HG02885 (cell line): ENCODE measurements around the gene DCUN1D3.
A peak's percentile ranks its signal among the peaks of the same experiment; 100 is the strongest.
"Not testable (repeated sequence)": the region's sequence is repeated elsewhere in the genome, so short reads cannot be mapped to it uniquely, and the experiment has no call there.

ENCODE experiments used
- ATAC-seq: cut with Tn5 transposase; IDR thresholded peaks from one replicate; pipeline ENCODE4 v1.9.1; 2021; ENCODE audit warnings: mild to moderate bottlenecking; ENCODE audit not compliant: unreplicated experiment, poor library complexity

Gene DCUN1D3

DNA sequence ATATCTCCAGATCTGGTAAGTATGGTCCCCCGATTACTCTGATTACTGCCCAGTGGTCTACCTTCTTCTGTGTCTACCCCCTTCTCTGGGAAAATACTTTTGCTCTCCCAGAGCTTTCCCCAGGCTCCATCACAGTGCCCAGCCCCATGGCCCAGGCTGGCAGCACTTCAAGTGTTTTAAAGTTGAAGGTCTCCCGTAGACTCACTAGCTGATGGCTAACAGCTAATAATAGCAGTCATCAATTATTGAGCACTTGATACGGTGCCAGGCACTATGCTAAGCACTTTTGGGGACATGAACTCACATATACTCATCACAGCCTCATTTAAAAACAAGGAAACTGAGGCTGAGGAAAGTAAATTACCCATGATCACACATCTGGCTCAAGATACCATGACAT, 33.4 kb downstream of the DCUN1D3 start:
- no peak for ATAC-seq

DNA sequence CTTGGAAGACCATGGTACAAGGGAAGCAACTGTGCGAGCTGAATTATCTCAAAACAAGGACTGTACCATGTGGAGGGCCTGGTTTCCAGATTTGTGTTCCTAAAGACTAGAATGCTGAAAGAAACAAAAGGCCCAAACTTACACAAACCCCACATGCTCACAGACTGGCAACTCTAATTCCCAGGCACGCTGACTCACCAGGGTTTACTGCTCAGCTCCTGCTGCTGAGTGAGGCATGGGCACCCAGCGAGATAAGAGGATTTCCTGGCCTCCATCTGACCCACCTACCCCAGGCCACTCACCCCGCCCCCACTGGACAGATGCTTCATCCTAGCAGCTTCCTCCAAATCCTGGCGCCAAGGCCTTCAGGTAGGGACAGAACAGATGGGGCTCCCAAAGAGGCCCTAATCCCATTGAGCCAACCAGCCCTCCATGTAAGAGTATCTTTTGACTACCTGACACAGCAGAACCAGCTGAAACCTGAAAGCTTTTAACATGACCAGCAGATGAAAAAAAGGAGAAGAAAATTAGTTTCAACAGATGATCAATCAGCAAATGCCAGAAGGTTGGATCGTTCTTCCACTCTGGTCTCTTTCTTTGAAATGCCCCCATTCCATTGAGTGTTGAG, 33.9 kb downstream of the DCUN1D3 start:
- peak; percentile 9 for ATAC-seq

DNA sequence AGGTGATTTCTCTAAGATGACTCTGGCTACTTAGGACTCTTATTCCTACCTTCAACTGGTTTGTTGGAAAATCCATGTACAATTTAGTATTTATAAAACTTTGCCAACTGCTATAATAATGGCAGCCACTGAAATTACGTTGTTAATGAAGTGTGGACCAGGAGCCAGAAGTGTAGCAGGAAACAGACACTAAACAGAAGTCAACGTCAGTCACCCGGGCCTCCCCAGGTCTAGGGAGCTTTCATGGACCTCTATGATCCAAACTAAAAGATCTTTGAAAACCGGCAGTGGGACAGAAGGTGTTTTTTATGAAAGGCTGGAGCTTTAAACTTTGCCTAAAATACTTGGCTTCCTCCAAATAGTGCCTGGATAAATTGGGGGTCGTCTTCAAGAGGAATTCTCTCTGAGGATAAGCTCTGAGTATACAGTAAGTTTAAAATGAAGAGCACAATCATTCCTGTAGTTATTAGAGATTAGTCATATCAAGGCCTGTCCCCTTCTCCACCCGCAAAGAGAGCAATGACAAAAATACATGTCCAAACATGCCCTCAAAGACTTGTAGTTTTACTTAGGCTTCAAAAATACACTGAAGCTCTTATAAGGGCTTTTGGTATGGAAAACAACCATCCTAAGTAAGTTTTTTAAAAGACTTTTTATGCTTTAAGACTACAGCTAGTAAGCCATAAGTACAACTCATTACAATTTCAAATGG, 34.6 kb downstream of the DCUN1D3 start:
- peak; percentile 52 for ATAC-seq

DNA sequence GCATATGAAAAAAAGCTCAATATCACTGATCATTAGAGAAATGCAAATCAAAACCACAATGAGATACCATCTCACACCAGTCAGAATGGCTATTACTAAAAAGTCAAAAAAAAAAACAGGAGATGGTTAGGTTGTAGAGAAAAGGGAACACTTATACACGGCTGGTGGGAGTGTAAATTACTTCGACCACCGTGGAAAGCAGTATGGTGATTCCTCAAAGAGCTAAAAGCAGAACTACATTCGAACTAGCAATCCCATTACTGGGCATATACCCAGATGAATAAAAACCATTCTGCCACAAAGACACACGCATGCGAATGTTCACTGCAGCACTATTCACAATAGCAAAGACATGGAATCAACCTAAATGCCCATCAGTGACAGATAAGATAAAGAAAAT, 35.8 kb downstream of the DCUN1D3 start:
- not testable (repeated sequence) for ATAC-seq

DNA sequence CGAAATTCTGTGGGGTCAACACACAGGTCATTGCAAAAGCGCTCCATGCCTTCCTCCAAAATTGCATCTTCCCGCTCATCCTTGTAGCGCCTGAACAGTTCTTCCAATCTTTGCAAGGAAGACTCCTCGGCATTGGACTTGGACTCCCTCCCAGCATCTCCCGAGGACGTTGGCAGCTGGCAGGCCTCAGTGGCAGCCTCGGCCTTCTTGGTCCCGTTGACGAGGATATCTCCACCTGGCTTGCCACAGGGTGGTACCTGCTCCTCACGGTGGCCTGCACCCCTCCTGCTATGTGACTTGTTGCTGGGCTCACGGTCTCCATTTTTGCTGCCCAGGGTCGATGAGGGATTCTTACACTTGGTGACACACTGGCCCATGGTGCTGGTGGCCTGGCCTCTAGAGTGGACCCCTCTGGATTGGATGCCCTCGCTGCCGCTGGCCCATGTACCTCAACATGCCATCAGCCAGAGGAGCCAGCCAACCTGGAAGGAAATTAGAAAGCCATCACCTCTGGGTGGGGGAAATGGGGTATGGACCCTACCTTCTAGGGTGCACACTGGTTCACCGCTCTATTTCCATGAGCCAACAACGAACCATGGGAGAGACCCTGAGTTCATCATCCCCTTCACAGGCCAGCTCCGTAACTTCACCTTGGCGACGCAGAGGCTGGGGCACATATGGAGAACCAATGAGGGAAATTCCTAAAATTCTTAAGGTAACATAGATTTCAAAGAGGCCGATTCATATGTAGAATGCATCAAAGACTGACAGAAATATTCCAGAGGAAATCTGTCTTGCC, 37.8 kb downstream of the DCUN1D3 start:
- ATAC-seq: no peak

DNA sequence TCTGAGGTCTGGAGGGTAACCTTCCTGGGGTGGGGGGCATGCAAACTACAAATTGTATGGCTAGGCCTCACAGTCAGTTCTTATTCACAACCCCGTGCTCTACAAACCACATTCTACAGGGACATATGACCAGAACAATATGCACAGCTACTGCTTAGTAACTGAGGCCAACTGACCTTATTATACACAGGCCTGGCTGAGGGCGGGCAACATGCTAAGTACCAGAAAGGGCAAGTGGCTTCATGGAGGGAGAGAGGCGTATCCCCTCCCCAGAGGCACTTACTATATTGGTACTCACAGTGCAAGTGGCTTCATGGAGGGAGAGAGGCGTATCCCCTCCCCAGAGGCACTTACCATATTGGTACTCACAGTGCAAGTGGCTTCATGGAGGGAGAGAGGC, 39.2 kb downstream of the DCUN1D3 start:
- ATAC-seq: not testable (repeated sequence)

DNA sequence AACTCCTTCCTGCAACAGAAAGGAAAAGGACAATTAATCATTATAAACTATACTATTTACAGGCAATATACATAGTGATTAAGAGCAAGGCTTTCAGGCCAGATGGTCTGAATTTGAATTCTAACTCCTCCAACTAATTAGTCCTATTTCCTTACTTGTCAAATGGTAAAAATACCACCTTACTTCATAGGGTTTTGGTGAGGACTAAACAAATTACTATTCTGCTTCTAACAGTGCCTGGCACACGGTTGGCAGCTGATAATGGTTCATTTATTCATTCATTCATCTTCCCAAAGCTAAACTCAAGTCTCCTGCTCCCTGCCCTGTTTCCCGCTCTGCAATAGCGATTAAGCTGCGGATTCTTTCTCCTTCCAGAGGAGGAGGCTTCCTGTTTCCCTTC, 39.8 kb downstream of the DCUN1D3 start:
- ATAC-seq: no peak

DNA sequence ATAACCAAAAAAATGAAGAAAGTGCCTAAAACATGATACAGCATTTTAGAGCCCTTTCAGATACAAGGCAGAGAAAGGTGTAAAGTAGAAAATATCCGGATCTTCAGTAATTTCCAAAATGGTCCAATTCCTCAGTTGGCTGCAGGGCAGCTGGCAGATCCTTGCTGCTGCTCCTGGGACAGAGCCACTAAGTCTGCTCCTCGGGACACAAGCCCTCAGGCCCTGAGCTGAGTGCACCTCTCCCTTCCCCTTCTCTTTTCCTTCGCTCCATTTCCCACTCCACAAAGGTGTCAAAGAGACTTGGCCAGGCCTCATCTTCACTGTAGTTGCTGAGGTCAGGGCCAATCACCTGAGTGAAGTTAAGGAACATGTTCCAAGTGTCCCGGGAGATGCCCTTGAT, 40.5 kb downstream of the DCUN1D3 start:
- ATAC-seq: no peak

DNA sequence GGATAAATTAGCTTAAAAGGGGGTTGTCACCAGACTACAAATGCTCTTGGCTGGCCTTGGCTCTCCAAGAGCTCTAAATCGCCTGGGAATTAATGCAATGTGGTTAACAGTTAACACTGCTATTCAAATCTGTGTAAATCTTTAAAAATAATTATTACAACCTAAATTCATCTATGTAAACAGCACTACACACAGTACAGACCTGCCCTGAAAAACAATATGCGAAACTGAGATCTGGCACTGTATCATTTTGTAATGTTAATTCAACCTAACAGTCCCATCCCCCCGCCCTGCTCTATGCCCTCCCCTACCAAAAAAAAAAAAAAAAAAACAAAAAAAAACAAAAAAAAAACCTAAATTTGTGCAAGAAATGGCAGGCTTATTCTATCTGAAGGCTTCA, 40.9 kb downstream of the DCUN1D3 start:
- no peak for ATAC-seq

DNA sequence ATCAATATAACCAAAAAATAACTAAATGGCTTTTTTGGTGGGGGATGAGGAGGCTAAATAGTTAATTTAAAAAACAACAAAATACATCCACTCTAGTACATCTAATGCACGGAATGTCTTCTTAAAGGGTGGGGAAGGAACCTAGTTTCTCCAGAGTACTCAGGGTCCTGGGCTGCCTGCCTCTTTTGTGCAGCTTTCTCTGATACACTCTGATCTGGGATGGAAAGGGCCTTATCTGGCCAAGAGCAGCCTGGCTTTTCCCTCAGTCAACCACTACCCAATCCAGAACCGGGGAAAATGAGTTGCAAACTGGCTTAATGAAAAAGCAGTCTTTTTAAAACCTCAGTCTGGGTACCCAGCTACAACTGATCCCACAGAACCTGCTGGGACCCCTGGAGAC, 42.9 kb downstream of the DCUN1D3 start:
- no peak for ATAC-seq

DNA sequence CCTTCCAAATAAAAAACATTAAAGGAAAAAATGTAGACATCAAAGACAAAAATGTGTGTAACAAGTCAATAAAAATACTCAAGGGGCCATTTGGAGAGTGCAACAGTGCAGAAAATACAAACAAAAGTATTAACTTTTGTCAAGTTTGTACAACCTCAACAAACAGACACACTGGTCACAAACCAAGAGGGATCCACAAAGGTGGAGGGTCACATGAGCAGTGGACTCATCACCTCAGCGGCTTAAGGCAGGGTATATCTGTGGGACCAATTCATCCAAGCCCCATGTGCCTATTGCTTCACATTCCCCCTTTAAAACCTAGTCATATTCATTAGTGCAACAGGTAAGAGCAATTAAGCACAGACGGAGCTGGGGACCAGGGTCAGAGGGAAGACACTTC, 45.2 kb downstream of the DCUN1D3 start:
- ATAC-seq: no peak

DNA sequence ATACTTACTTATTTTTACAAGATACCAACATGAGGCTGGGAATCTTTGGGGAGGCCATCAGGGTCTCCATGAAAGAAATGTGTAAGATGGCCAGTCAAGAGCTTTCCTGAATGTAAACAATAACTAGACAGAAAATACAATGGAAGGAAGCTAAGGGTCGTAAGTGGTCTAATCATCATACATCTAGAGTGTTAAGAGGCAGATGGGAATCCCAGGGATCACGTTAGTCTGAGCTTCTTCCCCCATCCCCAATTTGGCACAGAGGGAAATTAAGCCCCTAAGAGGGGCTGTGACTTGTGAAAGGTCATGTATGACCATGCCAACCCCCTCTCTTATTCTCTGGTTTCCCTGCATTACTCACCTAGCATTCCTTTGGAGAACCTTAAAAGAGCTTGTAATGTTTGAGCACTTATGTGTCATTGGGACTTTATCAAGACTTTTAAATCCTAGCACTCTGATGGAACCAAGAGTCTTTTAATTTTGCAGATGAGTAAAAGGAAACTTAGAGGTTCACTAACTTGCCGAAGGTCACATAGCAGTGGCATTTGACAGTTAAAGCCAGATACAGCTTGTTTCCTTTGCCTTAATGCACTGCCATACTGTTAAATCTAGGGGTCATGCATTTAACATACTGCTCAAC, 46.1 kb downstream of the DCUN1D3 start:
- ATAC-seq: no peak

DNA sequence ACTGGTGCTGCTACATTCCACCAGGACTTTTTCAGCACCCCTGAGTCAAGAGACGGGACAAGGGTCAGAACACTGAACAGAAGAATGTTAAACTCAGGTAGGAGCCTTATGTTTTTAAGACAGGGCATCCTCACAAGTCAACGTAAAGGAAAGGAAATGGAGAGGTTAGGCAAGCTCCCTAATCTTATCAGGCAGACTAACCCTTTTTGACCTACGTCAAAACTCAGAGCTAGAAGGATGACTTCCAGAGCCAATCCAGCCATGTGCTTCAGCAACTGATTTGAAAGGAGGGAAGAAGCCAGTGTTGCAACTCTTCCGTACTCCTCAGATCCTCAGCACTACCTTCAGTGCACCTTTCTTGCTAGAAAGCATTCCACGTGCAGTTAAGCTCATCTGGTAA, 47.0 kb downstream of the DCUN1D3 start:
- ATAC-seq: no peak

DNA sequence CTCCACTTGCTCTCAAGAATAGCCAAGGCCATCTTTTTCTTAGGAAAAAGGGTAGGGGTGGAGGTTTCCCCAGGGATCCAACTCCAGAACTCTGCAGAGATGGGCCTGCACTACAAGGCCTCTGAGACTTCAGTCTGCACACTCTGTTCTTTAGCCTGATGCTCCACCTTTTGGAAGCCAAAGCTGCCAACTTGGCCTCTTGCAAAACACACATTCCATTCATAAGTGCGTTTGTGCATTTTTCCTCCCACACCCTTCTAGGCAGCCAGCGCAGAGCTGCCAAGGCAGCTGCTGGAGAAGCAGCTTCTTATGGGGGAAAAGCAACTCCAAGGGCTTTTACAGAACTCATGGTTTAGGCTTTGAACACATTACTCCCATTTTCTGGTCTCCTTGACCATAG, 48.6 kb downstream of the DCUN1D3 start:
- no peak for ATAC-seq

DNA sequence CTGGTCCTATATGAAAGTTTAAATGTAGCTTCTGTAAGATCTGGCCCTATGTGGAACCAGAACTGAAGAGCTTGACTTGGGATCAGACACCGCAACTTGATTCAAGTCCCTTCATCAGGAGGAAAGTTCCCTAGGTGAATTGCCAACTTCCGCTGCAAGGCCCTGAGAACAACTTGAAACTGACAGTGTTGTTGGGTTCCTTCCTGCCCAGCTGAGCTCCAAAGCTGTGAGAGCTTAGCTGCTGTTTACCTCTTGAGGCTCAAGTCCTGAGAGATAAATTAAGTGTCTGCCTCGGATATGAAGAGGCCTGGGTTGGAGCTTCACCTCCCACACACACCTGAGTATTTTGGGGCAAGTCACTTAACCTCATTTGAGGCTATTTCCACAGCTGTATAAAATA, 49.2 kb downstream of the DCUN1D3 start:
- ATAC-seq: no peak

DNA sequence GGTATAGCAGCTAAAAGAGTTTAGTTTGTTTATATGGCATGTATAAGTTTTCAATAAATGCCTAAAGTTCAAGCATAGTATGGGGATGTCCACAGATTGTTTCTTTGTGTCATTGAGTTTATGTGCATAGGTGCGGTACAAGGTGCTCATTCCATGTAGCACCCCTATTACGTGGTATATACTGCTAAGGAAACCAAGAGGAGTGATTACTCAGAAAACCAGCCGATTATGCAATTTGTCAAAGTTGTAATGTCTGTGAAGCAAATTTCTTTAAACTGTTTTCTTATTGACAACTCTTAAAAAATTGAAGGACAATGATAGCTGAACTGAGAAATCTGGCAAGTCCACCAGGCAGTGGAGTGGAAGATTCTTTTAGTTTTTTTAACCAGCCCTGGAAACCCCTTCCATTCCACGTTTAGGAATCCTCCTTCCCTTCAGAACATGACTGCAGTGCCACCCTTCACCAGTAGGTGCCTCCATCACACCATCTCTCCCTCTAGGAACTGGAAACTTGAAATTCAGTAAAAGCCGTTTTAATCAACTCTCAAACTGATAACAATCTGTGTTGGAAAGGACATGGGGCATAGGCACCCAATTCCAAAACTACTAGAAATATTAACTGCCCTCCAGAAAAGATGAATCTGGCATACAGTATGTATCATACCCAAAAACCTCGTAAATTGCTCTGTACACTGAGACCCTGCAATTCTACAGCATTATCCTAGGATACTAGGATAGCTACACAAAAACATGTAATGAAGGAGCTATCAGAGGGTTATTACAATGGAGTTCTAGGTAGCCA, 50.4 kb downstream of the DCUN1D3 start:
- no peak for ATAC-seq

DNA sequence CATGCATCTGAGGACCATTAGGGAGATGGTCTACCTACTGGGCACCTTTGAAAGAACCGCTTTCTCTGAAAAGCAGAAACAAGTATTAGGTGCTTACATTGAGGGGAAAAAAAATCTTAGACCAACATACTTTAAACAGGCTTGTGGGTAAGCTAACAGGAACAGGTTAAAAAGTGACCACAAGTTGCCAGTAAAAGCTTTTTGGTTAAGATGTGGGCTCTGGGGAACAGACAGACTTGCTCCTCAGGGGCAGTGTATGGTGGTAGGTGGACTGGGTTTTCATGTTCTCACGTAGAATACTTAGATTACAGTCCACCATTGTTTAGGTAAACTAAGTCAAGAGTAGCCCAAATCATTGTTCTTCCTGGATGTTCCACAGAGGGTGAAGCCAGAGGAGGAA, 52.6 kb downstream of the DCUN1D3 start:
- ATAC-seq: no peak

DNA sequence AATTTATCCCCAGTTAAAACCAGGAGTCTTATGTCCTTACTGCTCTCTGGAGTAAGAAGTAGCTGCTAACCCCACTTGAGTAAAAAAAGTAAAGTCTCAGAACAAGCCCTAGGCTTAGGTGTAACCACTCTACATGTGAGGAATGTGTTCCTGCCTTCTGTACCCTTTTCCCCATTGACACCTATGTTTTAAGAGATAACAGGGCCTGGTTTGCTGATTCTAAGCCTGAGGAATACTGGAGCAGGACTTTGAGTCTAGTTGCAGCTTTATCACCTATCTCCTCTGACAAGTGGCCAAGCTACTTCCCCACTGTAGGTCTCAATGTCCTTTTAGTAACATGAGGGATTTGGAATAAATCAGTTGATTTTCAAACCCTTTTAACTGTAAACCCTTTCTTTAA, 53.6 kb downstream of the DCUN1D3 start:
- no peak for ATAC-seq

DNA sequence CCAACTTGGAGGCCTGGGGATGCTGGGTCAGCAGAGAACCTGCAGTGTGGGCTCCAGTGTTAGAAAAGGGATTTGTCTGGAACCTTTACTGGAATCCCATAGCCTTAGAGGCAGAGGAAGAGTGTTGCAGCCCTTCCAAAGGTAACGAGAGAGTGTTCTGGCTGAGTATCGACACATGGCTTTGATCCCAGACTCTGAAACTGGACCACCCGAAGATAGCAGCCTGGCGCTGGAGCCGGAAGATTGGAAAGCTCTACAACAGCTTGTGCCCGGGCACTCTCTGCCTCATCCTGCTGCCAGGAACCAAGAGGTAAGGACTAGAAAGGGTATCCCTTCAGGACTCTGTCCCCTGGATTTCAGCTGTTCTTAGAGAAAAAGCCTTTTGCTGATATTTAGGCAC, 54.1 kb downstream of the DCUN1D3 start:
- no peak for ATAC-seq

DNA sequence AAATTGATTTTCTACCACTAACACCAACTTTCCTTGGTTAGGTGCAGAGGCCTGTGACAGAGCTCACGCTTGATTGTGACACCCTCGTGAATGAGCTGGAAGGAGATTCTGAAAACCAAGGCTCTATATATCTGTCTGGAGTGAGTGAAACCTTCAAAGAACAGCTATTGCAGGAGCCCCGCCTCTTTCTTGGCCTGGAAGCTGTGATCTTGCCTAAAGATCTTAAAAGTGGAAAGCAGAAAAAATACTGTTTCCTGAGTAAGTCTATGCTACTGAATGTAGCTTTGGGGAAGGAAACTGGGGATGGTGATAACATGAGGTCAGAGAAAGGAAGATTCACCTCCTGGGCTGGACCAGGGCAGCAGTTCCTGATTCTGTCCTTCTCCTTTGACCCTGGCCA, 55.6 kb downstream of the DCUN1D3 start:
- no peak for ATAC-seq
